Neural progenitor cell (in vitro differentiated cells): ENCODE data around the gene RERE.

Experiments
- CTCF ChIP-seq: fragments of 200-600 bp; sonication (generic); IDR thresholded peaks from 2 replicates; pipeline ENCODE4 v1.5.1; 2017; ENCODE audit warnings: antibody characterized with exemption, mild to moderate bottlenecking
- EZH2 ChIP-seq: fragments of 200-600 bp; sonication (generic); IDR thresholded peaks from 2 replicates; pipeline ENCODE4 v1.6.1; 2017; ENCODE audit warnings: antibody characterized with exemption, mild to moderate bottlenecking, moderate library complexity
- EZH2phosphoT487 ChIP-seq: fragments of 200-600 bp; sonication (generic); IDR thresholded peaks from 2 replicates; pipeline ENCODE4 v1.6.1; 2017; ENCODE audit warnings: antibody characterized with exemption

GRCh38 chr1:8746554-8746953 is 70.9 kb downstream of the RERE start:
- TF ChIP-seq CTCF (no peak), EZH2 (no peak), EZH2phosphoT487 (no peak)
